Measurements from ENCODE around the gene CNP. TPM values are rescaled to one million over a fixed set of nuclear protein-coding genes. Genes with fewer than 3 reads are reported as not detected.

Gene CNP
- total RNA-seq, 1 donor from 2014 or later, result 72.9 TPM

- intact Hi-C loops (cut with DNase I), result no loop called here
- Histone ChIP-seq H3K27ac (no peak overlapping the region), H3K4me3 (no peak overlapping the region), H3K36me3 (peaks cover 72 to 99% of the 10 kb centered on the region in 2 donors), H3K27me3 (no peaks in the 10 kb centered on the region), H3K4me1 (no peaks in the 10 kb centered on the region), H3K9me3 (no peaks in the 10 kb centered on the region)
- no peak for TF ChIP-seq CTCF (IDR thresholded peaks at IDR 0.05)
- DNase-seq (ENCODE audit: low spot score in 2 of 2), result no peak
These were observed 23.3 kb downstream of the CNP start for GRCh38 chr17:41989702-41990419.

GRCh38 chr17:41992576-41992975 lies 26.0 kb downstream of the CNP start:
- no peak for TF ChIP-seq CTCF (IDR thresholded peaks at IDR 0.05)
- peaks cover 76 to 100% of the 10 kb centered on the region in 2 donors for H3K36me3 ChIP-seq
- H3K27ac ChIP-seq, result no peak overlapping the region
- intact Hi-C loops (cut with DNase I), result no loop called here
- H3K9me3 ChIP-seq, result no peaks in the 10 kb centered on the region
- no peaks in the 10 kb centered on the region for H3K4me1 ChIP-seq
- no peak overlapping the region for H3K4me3 ChIP-seq
- H3K27me3 ChIP-seq, result no peaks in the 10 kb centered on the region
- no peak for DNase-seq (ENCODE audit: low spot score in 2 of 2)

- Histone ChIP-seq H3K36me3 (peaks cover 76 to 98% of the 10 kb centered on the region in 2 donors), H3K9me3 (no peaks in the 10 kb centered on the region), H3K4me3 (no peak overlapping the region), H3K27ac (no peak overlapping the region), H3K27me3 (no peaks in the 10 kb centered on the region), H3K4me1 (no peaks in the 10 kb centered on the region)
- no peak for TF ChIP-seq CTCF (IDR thresholded peaks at IDR 0.05)
- no peak for DNase-seq (ENCODE audit: low spot score in 2 of 2)
- intact Hi-C loops (cut with DNase I), result no loop called here
These were observed 30.2 kb downstream of the CNP start for GRCh38 chr17:41996855-41997164.

GRCh38 chr17:41998497-41998896 lies 31.9 kb downstream of the CNP start:
- H3K9me3 ChIP-seq, result no peaks in the 10 kb centered on the region
- H3K27me3 ChIP-seq, result no peaks in the 10 kb centered on the region
- no peaks in the 10 kb centered on the region for H3K4me1 ChIP-seq
- H3K27ac ChIP-seq, result no peak overlapping the region
- intact Hi-C loops (cut with DNase I), result no loop called here
- no peak for TF ChIP-seq CTCF (IDR thresholded peaks at IDR 0.05)
- DNase-seq (ENCODE audit: low spot score in 2 of 2), result no peak
- no peak overlapping the region for H3K4me3 ChIP-seq
- H3K36me3 ChIP-seq, result peaks cover 77 to 97% of the 10 kb centered on the region in 2 donors

GRCh38 chr17:42000413-42001133 lies 34.0 kb downstream of the CNP start:
- no peak overlapping the region for H3K27ac ChIP-seq
- no peak overlapping the region for H3K4me3 ChIP-seq
- no peak for TF ChIP-seq CTCF (IDR thresholded peaks at IDR 0.05)
- DNase-seq (ENCODE audit: low spot score in 2 of 2), result no peak
- H3K27me3 ChIP-seq, result no peaks in the 10 kb centered on the region
- H3K36me3 ChIP-seq, result peaks cover 67 to 76% of the 10 kb centered on the region in 2 donors
- H3K4me1 ChIP-seq, result no peaks in the 10 kb centered on the region
- no peaks in the 10 kb centered on the region for H3K9me3 ChIP-seq
- intact Hi-C loops (cut with DNase I), result no loop called here
